ELR (cell line): Measurements from ENCODE around the gene GASK1B.

Experiments
- DNase-seq: peaks from one replicate; pipeline ENCODE4 v3.0.0-alpha.2; 2015; ENCODE audit warnings: low read depth

The GASK1B gene

GRCh38 chr4:158186815-158187214 lies 14.0 kb upstream of the GASK1B start:
- DNase-seq: no peak

GRCh38 chr4:158182736-158183135 lies 9.9 kb upstream of the GASK1B start:
- DNase-seq: no peak

GRCh38 chr4:158181906-158182305 lies 9.1 kb upstream of the GASK1B start:
- no peak for DNase-seq

- no peak for DNase-seq
These were observed 6.6 kb upstream of the GASK1B start for GRCh38 chr4:158179465-158179864.

- no peak for DNase-seq
These were observed 4.0 kb upstream of the GASK1B start for GRCh38 chr4:158176776-158177175.

GRCh38 chr4:158176108-158176507 lies 3.3 kb upstream of the GASK1B start:
- peak; percentile 70 for DNase-seq

GRCh38 chr4:158170691-158171561 lies 1.9 kb downstream of the GASK1B start:
- peak; percentile 23 for DNase-seq

GRCh38 chr4:158169931-158170690 lies 2.7 kb downstream of the GASK1B start:
- no peak for DNase-seq

GRCh38 chr4:158169506-158169905 lies 3.3 kb downstream of the GASK1B start:
- no peak for DNase-seq

GRCh38 chr4:158168606-158169005 lies 4.2 kb downstream of the GASK1B start:
- no peak for DNase-seq

GRCh38 chr4:158166701-158167100 lies 6.1 kb downstream of the GASK1B start:
- no peak for DNase-seq

GRCh38 chr4:158164768-158165213 lies 8.0 kb downstream of the GASK1B start:
- no peak for DNase-seq

GRCh38 chr4:158163941-158164767 lies 8.7 kb downstream of the GASK1B start:
- no peak for DNase-seq

- peak; percentile 34 for DNase-seq
These were observed 10.2 kb downstream of the GASK1B start for GRCh38 chr4:158162631-158163030.

GRCh38 chr4:158161551-158162354 lies 11.1 kb downstream of the GASK1B start:
- DNase-seq: peak; percentile 83

GRCh38 chr4:158159718-158160094 lies 13.1 kb downstream of the GASK1B start:
- DNase-seq: no peak

GRCh38 chr4:158159054-158159717 lies 13.6 kb downstream of the GASK1B start:
- peak; percentile 72 for DNase-seq

- no peak for DNase-seq
These were observed 15.4 kb downstream of the GASK1B start for GRCh38 chr4:158157412-158157811.

GRCh38 chr4:158155656-158156356 lies 17.0 kb downstream of the GASK1B start:
- no peak for DNase-seq

GRCh38 chr4:158147151-158147550 lies 25.7 kb downstream of the GASK1B start:
- no peak for DNase-seq
